Measurements from ENCODE around the gene ACTG1.

Gene ACTG1

DNA sequence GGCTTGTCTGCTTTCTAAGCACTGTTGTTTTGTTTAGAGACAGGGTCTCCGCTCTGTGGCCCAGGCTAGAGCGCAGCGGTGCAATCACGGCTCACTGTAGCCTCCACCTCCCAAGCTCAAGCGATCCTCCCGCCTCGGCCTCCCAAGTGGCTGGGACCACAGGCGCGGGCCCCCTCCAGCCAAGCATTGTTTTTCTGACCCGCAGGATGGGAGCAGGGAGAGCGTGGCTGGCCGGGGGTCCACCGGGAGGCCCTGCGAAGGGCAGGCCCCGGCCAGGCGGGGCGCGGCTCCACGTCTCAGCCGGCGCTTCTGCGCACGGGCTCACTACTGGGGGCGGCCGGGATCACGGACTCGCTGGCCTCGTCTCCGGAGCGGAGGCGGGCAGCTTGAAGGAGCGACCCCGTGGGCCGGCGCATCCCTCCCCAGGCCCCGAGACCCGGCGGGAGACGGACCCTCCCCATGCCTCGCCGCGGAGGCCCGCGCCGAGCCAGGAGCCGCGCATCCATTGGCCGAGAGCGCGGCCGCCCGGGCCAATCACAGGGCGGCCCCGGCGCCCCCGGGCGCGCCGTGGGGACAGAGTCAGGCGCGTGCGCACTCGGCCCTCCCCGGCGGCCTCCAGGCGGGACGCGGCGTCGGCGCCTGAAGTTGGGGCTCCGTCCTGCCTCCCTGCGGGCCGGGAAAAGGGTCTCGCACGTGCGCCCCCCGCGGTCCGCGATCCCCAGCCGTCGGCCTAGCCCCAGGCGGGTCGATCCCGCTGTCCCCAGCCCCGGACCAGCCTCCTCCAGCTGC is 24.9 kb downstream of the ACTG1 start:
- no peaks in the 10 kb centered on the region for H3K9me3 ChIP-seq
- H3K27ac ChIP-seq = peak overlapping the region; percentile 74 to 82
- TF ChIP-seq, protein P1, sequence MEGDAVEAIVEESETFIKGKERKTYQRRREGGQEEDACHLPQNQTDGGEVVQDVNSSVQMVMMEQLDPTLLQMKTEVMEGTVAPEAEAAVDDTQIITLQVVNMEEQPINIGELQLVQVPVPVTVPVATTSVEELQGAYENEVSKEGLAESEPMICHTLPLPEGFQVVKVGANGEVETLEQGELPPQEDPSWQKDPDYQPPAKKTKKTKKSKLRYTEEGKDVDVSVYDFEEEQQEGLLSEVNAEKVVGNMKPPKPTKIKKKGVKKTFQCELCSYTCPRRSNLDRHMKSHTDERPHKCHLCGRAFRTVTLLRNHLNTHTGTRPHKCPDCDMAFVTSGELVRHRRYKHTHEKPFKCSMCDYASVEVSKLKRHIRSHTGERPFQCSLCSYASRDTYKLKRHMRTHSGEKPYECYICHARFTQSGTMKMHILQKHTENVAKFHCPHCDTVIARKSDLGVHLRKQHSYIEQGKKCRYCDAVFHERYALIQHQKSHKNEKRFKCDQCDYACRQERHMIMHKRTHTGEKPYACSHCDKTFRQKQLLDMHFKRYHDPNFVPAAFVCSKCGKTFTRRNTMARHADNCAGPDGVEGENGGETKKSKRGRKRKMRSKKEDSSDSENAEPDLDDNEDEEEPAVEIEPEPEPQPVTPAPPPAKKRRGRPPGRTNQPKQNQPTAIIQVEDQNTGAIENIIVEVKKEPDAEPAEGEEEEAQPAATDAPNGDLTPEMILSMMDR (IDR thresholded peaks at IDR 0.05) = peak in 1 of 2 experiments; percentile 5
- H3K4me3 ChIP-seq = peak overlapping the region; percentile 61 to 86
- peaks cover 0 to 11% of the 10 kb centered on the region in 2 donors for H3K27me3 ChIP-seq
- H3K36me3 ChIP-seq = no peaks in the 10 kb centered on the region
- DNase-seq = peak; percentile 67 to 84
- intact Hi-C loops (cut with DNase I; ENCODE audit: low total_unique reads) = no loop called here
- H3K4me1 ChIP-seq = peaks cover 0 to 44% (median 35%) of the 10 kb centered on the region in 4 donors

DNA sequence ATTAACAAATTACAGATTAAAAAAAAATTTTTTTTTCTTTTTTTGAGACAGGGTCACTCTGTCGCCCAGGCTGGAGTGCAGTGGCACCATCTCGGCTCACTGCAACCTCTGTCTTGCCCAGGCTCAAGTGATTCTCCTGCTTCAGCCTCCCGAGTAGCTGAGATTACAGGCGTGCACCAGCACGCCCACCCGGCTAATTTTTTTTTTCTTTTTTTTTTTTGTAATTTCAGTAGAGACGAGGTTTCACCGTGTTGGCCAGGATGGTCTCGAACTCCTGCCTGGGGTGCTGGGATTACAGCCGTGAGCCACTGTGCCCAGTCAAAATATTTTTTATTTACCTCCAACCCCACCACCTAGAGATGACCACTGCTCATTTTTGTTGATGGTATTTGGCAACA is 25.5 kb downstream of the ACTG1 start:
- peaks cover 0 to 42% (median 35%) of the 10 kb centered on the region in 4 donors for H3K4me1 ChIP-seq
- no peak for DNase-seq
- intact Hi-C loops (cut with DNase I; ENCODE audit: low total_unique reads) = no loop called here
- TF ChIP-seq, protein P1 (IDR thresholded peaks at IDR 0.05) = no peak
- H3K4me3 ChIP-seq = peak overlapping the region; percentile 61 to 86
- no peak overlapping the region for H3K27ac ChIP-seq
- H3K9me3 ChIP-seq = no peaks in the 10 kb centered on the region
- no peaks in the 10 kb centered on the region for H3K36me3 ChIP-seq
- peaks cover 0 to 9% of the 10 kb centered on the region in 2 donors for H3K27me3 ChIP-seq

DNA sequence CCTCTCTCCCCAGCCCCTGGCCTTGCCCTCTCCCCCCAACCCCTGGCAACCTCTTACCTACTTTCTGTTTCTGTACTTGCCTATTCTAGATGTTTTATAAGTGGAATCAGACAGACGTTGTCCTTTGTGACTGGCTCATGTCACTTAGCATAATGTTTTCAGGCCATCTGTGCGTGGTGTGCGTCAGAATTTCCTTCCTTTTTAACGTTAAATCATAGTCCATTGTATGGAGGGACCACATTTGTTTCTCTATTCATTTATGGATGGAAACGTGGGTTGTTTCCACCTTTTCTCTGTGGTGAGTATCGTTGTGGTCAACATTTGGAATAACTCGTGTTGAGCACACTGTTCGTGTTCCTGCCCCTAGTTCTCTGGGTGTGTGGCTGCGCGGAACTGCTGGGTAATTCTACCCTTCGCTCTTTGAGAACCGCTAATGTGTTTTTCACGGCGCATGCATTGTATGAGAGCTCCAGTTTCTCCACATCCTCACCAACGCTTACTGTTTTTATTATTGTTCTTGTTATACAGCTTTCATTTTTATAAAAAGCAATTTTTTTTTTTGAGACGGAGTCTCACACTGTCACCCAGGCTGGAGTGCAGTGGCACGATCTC is 26.3 kb downstream of the ACTG1 start:
- Histone ChIP-seq H3K9me3 (no peaks in the 10 kb centered on the region), H3K27me3 (peaks cover 0 to 6% of the 10 kb centered on the region in 2 donors), H3K4me1 (peaks cover 0 to 47% (median 38%) of the 10 kb centered on the region in 4 donors), H3K27ac (no peak overlapping the region), H3K36me3 (no peaks in the 10 kb centered on the region), H3K4me3 (no peak overlapping the region)
- TF ChIP-seq, protein P1 (IDR thresholded peaks at IDR 0.05) = no peak
- no peak for DNase-seq
- intact Hi-C loops (cut with DNase I; ENCODE audit: low total_unique reads) = no loop called here

DNA sequence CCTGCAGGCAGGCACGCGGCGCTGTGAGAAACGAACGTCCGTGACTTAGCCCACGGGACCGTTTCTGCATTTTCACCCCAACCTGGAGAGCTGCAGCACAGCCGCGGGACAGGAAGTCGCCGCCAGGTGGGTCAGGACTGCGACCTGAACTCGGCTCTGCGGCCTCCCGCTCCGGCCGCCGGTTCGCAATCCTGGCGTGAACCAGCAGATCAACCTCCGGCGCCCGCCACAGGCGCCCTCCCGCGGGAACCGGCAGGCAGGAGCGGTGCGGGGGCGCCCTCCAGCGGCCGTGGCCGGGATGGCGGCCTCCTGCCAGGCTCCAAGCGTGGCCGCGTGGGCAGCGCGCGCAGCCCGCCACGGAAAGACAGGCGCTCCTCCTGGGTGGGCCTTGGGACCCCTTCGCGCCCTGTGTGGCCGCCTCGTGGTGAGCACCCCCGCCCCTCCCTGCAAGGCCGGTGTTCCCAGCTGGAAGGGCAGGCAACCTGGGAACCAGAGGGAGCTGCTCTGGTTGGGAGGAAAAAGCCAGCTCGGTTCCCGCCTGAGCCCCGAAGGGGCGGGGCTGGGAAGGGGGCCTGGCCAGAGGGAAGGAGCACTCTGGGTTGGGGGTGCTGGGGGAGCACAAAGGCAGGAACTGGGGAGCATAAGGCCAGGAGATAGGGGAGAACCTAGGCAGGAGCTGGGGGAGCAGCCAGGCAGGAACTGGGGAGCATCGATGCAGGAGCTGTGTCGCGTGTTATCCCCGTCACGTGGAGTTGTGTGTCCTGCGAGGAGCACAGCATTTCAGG is 28.2 kb downstream of the ACTG1 start:
- peaks cover 0 to 11% of the 10 kb centered on the region in 2 donors for H3K27me3 ChIP-seq
- intact Hi-C loops (cut with DNase I; ENCODE audit: low total_unique reads) = loop anchor here (5.0 kb wide), 3 partner anchors 92 to 232 kb away; no protein-coding TSS in a partner anchor
- no peaks in the 10 kb centered on the region for H3K9me3 ChIP-seq
- TF ChIP-seq, protein P1 (IDR thresholded peaks at IDR 0.05) = peak; percentile 97 to 99
- H3K36me3 ChIP-seq = no peaks in the 10 kb centered on the region
- H3K4me1 ChIP-seq = peaks cover 0 to 59% (median 52%) of the 10 kb centered on the region in 4 donors
- DNase-seq = peak; percentile 82 to 91
- H3K4me3 ChIP-seq = peak overlapping the region; percentile 40 to 51
- H3K27ac ChIP-seq = no peak overlapping the region

DNA sequence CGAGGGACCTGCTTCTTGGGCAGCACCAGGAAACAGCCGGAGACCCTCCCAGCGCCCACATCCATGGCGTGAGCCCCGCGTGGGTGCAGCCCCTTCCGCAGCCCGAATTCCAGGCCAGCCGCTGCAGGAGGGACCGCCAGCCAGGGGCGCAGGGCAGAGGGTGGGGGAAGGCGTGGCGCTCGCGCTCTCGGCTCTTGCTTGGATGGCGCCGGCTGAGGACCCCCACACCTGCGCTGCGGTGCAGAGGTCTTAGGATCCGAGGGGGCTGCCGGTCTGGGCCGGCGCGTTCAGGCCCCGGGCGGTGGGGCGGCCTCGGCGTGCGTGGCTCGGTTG is 28.8 kb downstream of the ACTG1 start:
- Histone ChIP-seq H3K9me3 (no peaks in the 10 kb centered on the region), H3K4me3 (peak overlapping the region; percentile 40 to 51), H3K27me3 (peaks cover 0 to 7% of the 10 kb centered on the region in 2 donors), H3K4me1 (peaks cover 0 to 57% (median 47%) of the 10 kb centered on the region in 4 donors), H3K27ac (no peak overlapping the region), H3K36me3 (no peaks in the 10 kb centered on the region)
- intact Hi-C loops (cut with DNase I; ENCODE audit: low total_unique reads) = loop anchor here (5.0 kb wide), 3 partner anchors 92 to 232 kb away; no protein-coding TSS in a partner anchor
- no peak for DNase-seq
- TF ChIP-seq, protein P1 (IDR thresholded peaks at IDR 0.05) = no peak

Measured in tibial artery (tissue), 4 donors.